Mammary epithelial cell (primary cell): ENCODE results near the gene OS9.

Source experiments
- CTCF ChIP-seq, 2 donors: IDR thresholded peaks in 1 of 2; conservative IDR thresholded peaks in 1 of 2; 2 replicates each; pipeline ENCODE4 v1.5.1; 2011 to 2012; ENCODE audit warnings: inconsistent platforms in 2 of 2, low read length in 2 of 2, mild to moderate bottlenecking in 2 of 2, control low read depth in 1 of 2, low read depth in 1 of 2; ENCODE audit not compliant: insufficient read depth in 1 of 2; ENCODE audit errors: extremely low read depth in 1 of 2
- EZH2 ChIP-seq: IDR thresholded peaks from 2 replicates; pipeline ENCODE4 v1.6.1; 2012; ENCODE audit warnings: low read length, inconsistent platforms, borderline replicate concordance

GRCh38 chr12:57717131-57717530, 23.2 kb downstream of the OS9 start:
- TF ChIP-seq CTCF (conservative IDR thresholded peaks at IDR 0.05 in 1 of 2, IDR thresholded peaks at IDR 0.05 in 1 of 2; ENCODE audit: extremely low read depth in 1 of 2, insufficient read depth in 1 of 2, low read depth in 1 of 2, low read length in 2 of 2), result no peak
- TF ChIP-seq EZH2, result no peak
